Measurements from ENCODE around the gene LRFN3. TPM values are rescaled to one million over a fixed set of nuclear protein-coding genes. Genes with fewer than 3 reads are reported as not detected.

Gene LRFN3
- total and polyA plus RNA-seq, 4 donors = 0.89 to 8.4 (median 2.1) TPM

DNA sequence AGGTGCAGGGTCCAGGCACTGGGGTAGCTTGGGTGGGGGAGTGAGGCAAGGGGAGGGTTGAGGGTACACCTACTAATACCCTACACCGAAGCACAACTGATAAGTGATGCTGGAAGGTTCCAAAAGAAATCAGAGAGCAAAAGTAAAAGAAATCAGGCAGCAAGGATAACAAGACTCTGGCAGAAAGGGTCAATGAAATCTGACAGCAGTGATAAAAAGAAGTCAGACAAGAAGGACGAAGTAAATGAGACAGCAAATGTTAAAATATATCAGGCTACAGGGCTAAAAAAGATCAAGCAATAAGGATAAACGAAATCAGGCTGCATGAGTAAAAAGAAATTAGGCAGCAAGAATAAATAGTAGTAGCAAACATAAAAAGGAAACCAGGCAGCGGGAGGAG, 4.7 kb downstream of the LRFN3 start:
- Histone ChIP-seq H3K9ac (ENCODE audit: low read depth in 1 of 2, low read length in 2 of 2) (no peak overlapping the region), H3K4me1 (ENCODE audit: control insufficient read depth in 4 of 4, insufficient read depth in 4 of 4, low read length in 3 of 4) (peaks cover 8 to 35% (median 23%) of the 10 kb centered on the region in 4 donors), H3K36me3 (ENCODE audit: control insufficient read depth in 4 of 4, insufficient read depth in 3 of 4, low read depth in 1 of 4, low read length in 3 of 4) (peaks cover 0 to 5% (median under 1%) of the 10 kb centered on the region in 4 donors), H3K9me3 (ENCODE audit: control insufficient read depth in 4 of 4, low read length in 3 of 4) (no peaks in the 10 kb centered on the region), H3K27me3 (ENCODE audit: control insufficient read depth in 4 of 4, insufficient read depth in 4 of 4, low read length in 3 of 4) (no peaks in the 10 kb centered on the region), H3K4me3 (ENCODE audit: low read depth in 1 of 3, low read length in 3 of 3) (no peak overlapping the region), H3K27ac (ENCODE audit: low read depth in 1 of 2, low read length in 2 of 2) (no peak overlapping the region)
- WGBS = 77% methylated on average over 4 of the region's 4 CpGs
- TF ChIP-seq HNF4G (IDR thresholded peaks at IDR 0.05) = no peak
- TF ChIP-seq CTCF (IDR thresholded peaks at IDR 0.05; ENCODE audit: low read depth, low read length, missing input control) = no peak
- TF ChIP-seq JUND (IDR thresholded peaks at IDR 0.05) = no peak
- TF ChIP-seq, protein P1, sequence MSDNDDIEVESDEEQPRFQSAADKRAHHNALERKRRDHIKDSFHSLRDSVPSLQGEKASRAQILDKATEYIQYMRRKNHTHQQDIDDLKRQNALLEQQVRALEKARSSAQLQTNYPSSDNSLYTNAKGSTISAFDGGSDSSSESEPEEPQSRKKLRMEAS (IDR thresholded peaks at IDR 0.05) = no peak
- no peak for TF ChIP-seq YY1 (IDR thresholded peaks at IDR 0.05)
- TF ChIP-seq TAF1 (conservative IDR thresholded peaks at IDR 0.05) = no peak
- TF ChIP-seq SP1 (IDR thresholded peaks at IDR 0.05) = no peak
- no peak for TF ChIP-seq NR2F2 (IDR thresholded peaks at IDR 0.05)
- TF ChIP-seq RAD21 (IDR thresholded peaks at IDR 0.05) = no peak
- TF ChIP-seq RXRA (IDR thresholded peaks at IDR 0.05) = no peak
- DNase-seq (ENCODE audit: low spot score) = no peak

DNA sequence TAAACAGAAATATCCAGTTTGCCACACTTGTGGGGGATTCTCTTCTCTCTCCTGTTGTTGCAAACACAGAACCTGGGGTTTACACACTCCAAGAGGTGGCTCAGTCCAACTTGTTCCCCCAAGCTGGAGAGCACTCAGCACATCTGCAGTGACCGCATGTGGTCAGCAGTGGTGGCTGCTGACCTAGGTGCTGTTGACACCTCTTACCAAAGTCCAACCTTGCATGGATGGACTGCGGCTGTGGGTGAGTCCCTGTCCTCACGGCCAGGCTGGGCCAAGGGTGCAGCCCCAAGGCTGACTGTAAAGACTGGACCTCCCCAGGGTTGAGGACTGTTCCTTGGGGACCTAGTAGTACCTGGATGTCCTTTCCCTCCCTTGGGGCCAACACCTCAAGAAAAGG, 6.1 kb downstream of the LRFN3 start:
- peaks cover 2 to 24% (median 14%) of the 10 kb centered on the region in 4 donors for H3K4me1 ChIP-seq (ENCODE audit: control insufficient read depth in 4 of 4, insufficient read depth in 4 of 4, low read length in 3 of 4)
- H3K27ac ChIP-seq (ENCODE audit: low read depth in 1 of 2, low read length in 2 of 2) = no peak overlapping the region
- TF ChIP-seq REST (IDR thresholded peaks at IDR 0.05) = peak; percentile 80
- TF ChIP-seq RXRA (IDR thresholded peaks at IDR 0.05) = peak; percentile 99 to 100
- TF ChIP-seq JUND (IDR thresholded peaks at IDR 0.05) = peak in 1 of 2 donors; percentile 10
- peak; percentile 18 to 49 for TF ChIP-seq RAD21 (IDR thresholded peaks at IDR 0.05)
- no peak for TF ChIP-seq TAF1 (conservative IDR thresholded peaks at IDR 0.05)
- peak; percentile 96 for TF ChIP-seq HNF4G (IDR thresholded peaks at IDR 0.05)
- TF ChIP-seq SP1 (IDR thresholded peaks at IDR 0.05) = peak; percentile 89
- TF ChIP-seq EGR1 (IDR thresholded peaks at IDR 0.05; ENCODE audit: low read depth in 2 of 2) = no peak
- peak; percentile 41 for TF ChIP-seq FOXA2 (IDR thresholded peaks at IDR 0.05)
- peak; percentile 66 for TF ChIP-seq FOXA1 (IDR thresholded peaks at IDR 0.05)
- peak in 1 of 2 donors; percentile 35 for TF ChIP-seq GABPA (IDR thresholded peaks at IDR 0.05 in 1 of 2, conservative IDR thresholded peaks at IDR 0.05 in 1 of 2)
- TF ChIP-seq YY1 (IDR thresholded peaks at IDR 0.05) = peak; percentile 32
- TF ChIP-seq CTCF (IDR thresholded peaks at IDR 0.05; ENCODE audit: low read depth, low read length, missing input control) = no peak
- TF ChIP-seq NR2F2 (IDR thresholded peaks at IDR 0.05) = peak; percentile 30
- TF ChIP-seq, protein P2, sequence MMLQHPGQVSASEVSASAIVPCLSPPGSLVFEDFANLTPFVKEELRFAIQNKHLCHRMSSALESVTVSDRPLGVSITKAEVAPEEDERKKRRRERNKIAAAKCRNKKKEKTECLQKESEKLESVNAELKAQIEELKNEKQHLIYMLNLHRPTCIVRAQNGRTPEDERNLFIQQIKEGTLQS (IDR thresholded peaks at IDR 0.05) = no peak
- no peak for TF ChIP-seq ZBTB33 (IDR thresholded peaks at IDR 0.05)
- peak; percentile 98 to 99 for TF ChIP-seq HNF4A (conservative IDR thresholded peaks at IDR 0.05)
- TF ChIP-seq, protein P1 (IDR thresholded peaks at IDR 0.05) = no peak
- H3K9me3 ChIP-seq (ENCODE audit: control insufficient read depth in 4 of 4, low read length in 3 of 4) = no peaks in the 10 kb centered on the region
- H3K27me3 ChIP-seq (ENCODE audit: control insufficient read depth in 4 of 4, insufficient read depth in 4 of 4, low read length in 3 of 4) = no peaks in the 10 kb centered on the region
- no peak overlapping the region for H3K9ac ChIP-seq (ENCODE audit: low read depth in 1 of 2, low read length in 2 of 2)
- 40% methylated on average over 3 of the region's 3 CpGs for WGBS
- H3K4me3 ChIP-seq (ENCODE audit: low read depth in 1 of 3, low read length in 3 of 3) = no peak overlapping the region
- no peak for DNase-seq (ENCODE audit: low spot score)
- H3K36me3 ChIP-seq (ENCODE audit: control insufficient read depth in 4 of 4, insufficient read depth in 3 of 4, low read depth in 1 of 4, low read length in 3 of 4) = peaks cover 0 to 5% (median under 1%) of the 10 kb centered on the region in 4 donors

Measured in liver (tissue), 9 donors.